Naive thymus-derived CD4-positive, alpha-beta T cell (primary cell): ENCODE results near the gene ZNF276. TPM values are rescaled to one million over a fixed set of nuclear protein-coding genes. Genes with fewer than 3 reads are reported as not detected.

Experiments
- ATAC-seq: fragments of 150-1000 bp; cut with Tn5 transposase; 2 replicates; pipeline ENCODE4 v1.10.0; 2021; ENCODE audit warnings: mild to moderate bottlenecking, moderate library complexity
- CTCF ChIA-PET: fragments of 350-600 bp; sonication (Branson Sonifier 250); formaldehyde crosslinking; loops from one replicate; lab custom pipeline; 2021; ENCODE audit warnings: antibody characterized with exemption; lab: Charles Lee
- POLR2A ChIA-PET: fragments of 350-600 bp; sonication (Branson Sonifier 250); formaldehyde crosslinking; loops from one replicate; lab custom pipeline; 2021; ENCODE audit warnings: antibody characterized with exemption, inconsistent platforms; lab: Charles Lee
- DNase-seq, 9 donors: peaks; one replicate each; pipeline versions ENCODE4 v3.0.0 to v3.0.0-alpha.2; 2020 to 2022; ENCODE audit warnings: mixed read lengths in 1 of 9
- H3K27ac ChIP-seq: one replicate; pipeline ENCODE4 v1.7.0; 2013; ENCODE audit warnings: mild to moderate bottlenecking, low read depth, low read length, moderate library complexity
- H3K27me3 ChIP-seq, 2 donors: one replicate each; pipeline ENCODE4 v1.7.0; 2013; ENCODE audit warnings: low read length in 2 of 2, mild to moderate bottlenecking in 2 of 2, moderate library complexity in 2 of 2; ENCODE audit not compliant: control insufficient read depth in 2 of 2, insufficient read depth in 2 of 2
- H3K36me3 ChIP-seq, 3 experiments: 1 replicate in 2 of 3; 2 replicates in 1 of 3; pipeline ENCODE4 v1.7.0; 2013; ENCODE audit warnings: low read length in 3 of 3, mild to moderate bottlenecking in 3 of 3, moderate library complexity in 1 of 3; ENCODE audit not compliant: insufficient read depth in 3 of 3, control insufficient read depth in 2 of 3
- H3K4me1 ChIP-seq, 2 donors: one replicate each; pipeline ENCODE4 v1.7.0; 2013; ENCODE audit warnings: low read length in 2 of 2, mild to moderate bottlenecking in 2 of 2, moderate library complexity in 1 of 2; ENCODE audit not compliant: control insufficient read depth in 2 of 2, insufficient read depth in 2 of 2
- H3K4me3 ChIP-seq: 2 replicates; pipeline ENCODE4 v1.7.0; 2013; ENCODE audit warnings: mild to moderate bottlenecking, low read length
- H3K9me3 ChIP-seq, 3 experiments: 1 replicate in 2 of 3; 2 replicates in 1 of 3; pipeline ENCODE4 v1.7.0; 2013; ENCODE audit warnings: low read length in 3 of 3; ENCODE audit not compliant: control insufficient read depth in 2 of 3
- H3K27ac Mint-ChIP-seq, 9 donors: one replicate each; pipeline ENCODE4 v1.8.0; 2020 to 2022; ENCODE audit warnings: mixed read lengths in 9 of 9, mild to moderate bottlenecking in 8 of 9, moderate library complexity in 5 of 9, inconsistent platforms in 2 of 9
- H3K27me3 Mint-ChIP-seq, 5 donors: one replicate each; pipeline ENCODE4 v1.8.0; 2021 to 2022; ENCODE audit warnings: mixed read lengths in 5 of 5, mild to moderate bottlenecking in 1 of 5
- H3K36me3 Mint-ChIP-seq, 5 donors: one replicate each; pipeline ENCODE4 v1.8.0; 2020 to 2022; ENCODE audit warnings: mixed read lengths in 5 of 5, mild to moderate bottlenecking in 3 of 5, inconsistent platforms in 1 of 5
- H3K4me1 Mint-ChIP-seq, 7 donors: one replicate each; pipeline ENCODE4 v1.8.0; 2020 to 2022; ENCODE audit warnings: mixed read lengths in 7 of 7, mild to moderate bottlenecking in 3 of 7, inconsistent platforms in 1 of 7
- H3K4me3 Mint-ChIP-seq, 10 donors: one replicate each; pipeline ENCODE4 v1.8.0; 2020 to 2022; ENCODE audit warnings: mild to moderate bottlenecking in 10 of 10, mixed read lengths in 10 of 10, moderate library complexity in 6 of 10, inconsistent platforms in 2 of 10
- H3K9me3 Mint-ChIP-seq, 11 donors: one replicate each; pipeline ENCODE4 v1.8.0; 2020 to 2022; ENCODE audit warnings: mixed read lengths in 11 of 11, mild to moderate bottlenecking in 4 of 11, inconsistent platforms in 1 of 11, moderate library complexity in 1 of 11
- intact Hi-C, 2 donors: fragments of 100-400 bp; cut with micrococcal nuclease; formaldehyde crosslinking; loops; one replicate each; pipeline ENCODE4 v1.15.1; 2023
- polyA plus RNA-seq, 2 donors: library from polyadenylated mRNA; unstranded; fragments of 300-500 nt; fragmentation: Illumina TruSeq; gene quantifications; one replicate each; pipeline ENCODE4 v1.2.3, GENCODE V29; 2021
- total RNA-seq, 6 experiments: library from RNA in 5 of 6; stranded (reverse) in 5 of 6; gene quantifications; 1 replicate in 5 of 6; 2 replicates in 1 of 6; pipeline ENCODE4 v1.2.3 and lab custom pipeline; 2021 to 2026

ZNF276 gene
- total and polyA plus RNA-seq, 7 experiments from 2014 or later = 17.0 to 160 (median 115) TPM

- Histone ChIP-seq H3K27me3 (no peaks in the 10 kb centered on the region), H3K9me3 (no peaks in the 10 kb centered on the region), H3K4me3 (no peak overlapping the region), H3K36me3 (peaks cover 29 to 97% (median 67%) of the 10 kb centered on the region in 3 experiments), H3K27ac (no peak overlapping the region), H3K4me1 (peaks cover 38 to 50% of the 10 kb centered on the region in 2 donors)
- intact Hi-C loops = no loop called here
- Mint-ChIP-seq H3K4me3 (peak overlapping the region in 6 of 10 donors; percentile 6 to 52 (median 28)), H3K9me3 (no peaks in the 10 kb centered on the region), H3K36me3 (peaks cover 0 to 50% (median 29%) of the 10 kb centered on the region in 5 donors), H3K4me1 (peaks cover 14 to 83% (median 49%) of the 10 kb centered on the region in 7 donors), H3K27ac (peak overlapping the region; percentile 29 to 89 (median 59)), H3K27me3 (no peaks in the 10 kb centered on the region)
- ATAC-seq (no peak), DNase-seq (no peak)
- ChIA-PET POLR2A (interaction anchor here (0.6 to 11.0 kb wide), 5 partner anchors 7 to 75 kb away, joined by 3 to 156 read pairs (median 3); partner anchors contain the start of gene CHMP1A), CTCF (interaction anchor here (0.5 to 1.1 kb wide), 2 partner anchors 33 to 54 kb away, joined by 3 to 6 read pairs; no protein-coding TSS in a partner anchor)
Measured at GRCh38 chr16:89732142-89732917, 11.0 kb downstream of the ZNF276 start.

- no peak for ATAC-seq
- no peak overlapping the region for H3K4me3 ChIP-seq
- H3K4me1 ChIP-seq = peaks cover 38 to 50% of the 10 kb centered on the region in 2 donors
- no peaks in the 10 kb centered on the region for H3K9me3 Mint-ChIP-seq
- H3K36me3 Mint-ChIP-seq = peaks cover 4 to 50% (median 35%) of the 10 kb centered on the region in 5 donors
- peaks cover 13 to 83% (median 49%) of the 10 kb centered on the region in 7 donors for H3K4me1 Mint-ChIP-seq
- no peak for DNase-seq
- H3K9me3 ChIP-seq = no peaks in the 10 kb centered on the region
- ChIA-PET CTCF (interaction anchor here (0.5 to 1.1 kb wide), 2 partner anchors 33 to 54 kb away, joined by 3 to 6 read pairs; no protein-coding TSS in a partner anchor), POLR2A (interaction anchor here (0.7 to 11.0 kb wide), 3 partner anchors 8 to 33 kb away, joined by 3 to 156 read pairs (median 4); no protein-coding TSS in a partner anchor)
- H3K27ac ChIP-seq = no peak overlapping the region
- no peaks in the 10 kb centered on the region for H3K27me3 ChIP-seq
- H3K4me3 Mint-ChIP-seq = peak overlapping the region in 4 of 10 donors; percentile 6 to 41 (median 16)
- intact Hi-C loops = no loop called here
- no peaks in the 10 kb centered on the region for H3K27me3 Mint-ChIP-seq
- H3K27ac Mint-ChIP-seq = peak overlapping the region in 4 of 9 donors; percentile 8 to 89 (median 55)
- peaks cover 32 to 95% (median 66%) of the 10 kb centered on the region in 3 experiments for H3K36me3 ChIP-seq
Measured at GRCh38 chr16:89732918-89733242, 11.5 kb downstream of the ZNF276 start.

GRCh38 chr16:89733322-89733721 lies 12.0 kb downstream of the ZNF276 start:
- Histone ChIP-seq H3K36me3 (peaks cover 36 to 96% (median 67%) of the 10 kb centered on the region in 3 experiments), H3K4me1 (peaks cover 39 to 53% of the 10 kb centered on the region in 2 donors)

GRCh38 chr16:89733792-89734191 lies 12.5 kb downstream of the ZNF276 start:
- DNase-seq = no peak
- peaks cover 6 to 53% (median 35%) of the 10 kb centered on the region in 5 donors for H3K36me3 Mint-ChIP-seq
- H3K27ac ChIP-seq = no peak overlapping the region
- no peaks in the 10 kb centered on the region for H3K9me3 ChIP-seq
- intact Hi-C loops = no loop called here
- no peak overlapping the region for H3K4me3 ChIP-seq
- no peaks in the 10 kb centered on the region for H3K9me3 Mint-ChIP-seq
- no peak overlapping the region for H3K4me3 Mint-ChIP-seq
- H3K27ac Mint-ChIP-seq = no peak overlapping the region
- ChIA-PET POLR2A (interaction anchor here (1.0 to 11.0 kb wide), 2 partner anchors 9 to 31 kb away, joined by 4 to 156 read pairs; no protein-coding TSS in a partner anchor), CTCF (no interaction called here)
- H3K27me3 Mint-ChIP-seq = no peaks in the 10 kb centered on the region
- ATAC-seq = no peak
- H3K27me3 ChIP-seq = no peaks in the 10 kb centered on the region
- peaks cover 13 to 86% (median 52%) of the 10 kb centered on the region in 7 donors for H3K4me1 Mint-ChIP-seq
- H3K36me3 ChIP-seq = peaks cover 38 to 98% (median 70%) of the 10 kb centered on the region in 3 experiments
- H3K4me1 ChIP-seq = peaks cover 37 to 58% of the 10 kb centered on the region in 2 donors

More at GRCh38 chr16:89733322-89733721, 12.0 kb downstream of the ZNF276 start:
- H3K9me3 Mint-ChIP-seq = no peaks in the 10 kb centered on the region
- peaks cover 6 to 51% (median 35%) of the 10 kb centered on the region in 5 donors for H3K36me3 Mint-ChIP-seq
- ATAC-seq (no peak), DNase-seq (no peak)
- intact Hi-C loops = no loop called here
- no peak overlapping the region for H3K4me3 ChIP-seq
- CTCF ChIA-PET = no interaction called here
- H3K4me3 Mint-ChIP-seq = peak overlapping the region in 2 of 10 donors; percentile 6 to 7
- POLR2A ChIA-PET = interaction anchor here (0.7 to 11.0 kb wide), 3 partner anchors 8 to 33 kb away, joined by 3 to 156 read pairs (median 4); no protein-coding TSS in a partner anchor
- H3K9me3 ChIP-seq = no peaks in the 10 kb centered on the region
- peak overlapping the region in 2 of 9 donors; percentile 8 to 67 for H3K27ac Mint-ChIP-seq
- H3K4me1 Mint-ChIP-seq = peaks cover 13 to 84% (median 50%) of the 10 kb centered on the region in 7 donors
- H3K27ac ChIP-seq = no peak overlapping the region
- no peaks in the 10 kb centered on the region for H3K27me3 Mint-ChIP-seq
- H3K27me3 ChIP-seq = no peaks in the 10 kb centered on the region

- H3K36me3 Mint-ChIP-seq = peaks cover 11 to 50% (median 34%) of the 10 kb centered on the region in 5 donors
- ATAC-seq (no peak), DNase-seq (no peak)
- H3K27ac Mint-ChIP-seq = peak overlapping the region in 8 of 9 donors; percentile 7 to 94 (median 87)
- CTCF ChIA-PET = interaction anchor here (1.1 to 1.3 kb wide), 2 partner anchors 31 to 37 kb away, joined by 4 to 5 read pairs; no protein-coding TSS in a partner anchor
- Histone ChIP-seq H3K27me3 (no peaks in the 10 kb centered on the region), H3K36me3 (peaks cover 32 to 89% (median 59%) of the 10 kb centered on the region in 3 experiments), H3K4me3 (no peak overlapping the region), H3K27ac (peak overlapping the region; percentile 46), H3K9me3 (no peaks in the 10 kb centered on the region), H3K4me1 (peaks cover 28 to 43% of the 10 kb centered on the region in 2 donors)
- H3K9me3 Mint-ChIP-seq = no peaks in the 10 kb centered on the region
- peak overlapping the region in 7 of 10 donors; percentile 46 to 80 (median 66) for H3K4me3 Mint-ChIP-seq
- H3K27me3 Mint-ChIP-seq = no peaks in the 10 kb centered on the region
- H3K4me1 Mint-ChIP-seq = peaks cover 9 to 79% (median 46%) of the 10 kb centered on the region in 7 donors
- intact Hi-C loops = loop anchor here in 1 of 2 donors (5.0 kb wide), 1 partner anchor 51 kb away; no protein-coding TSS in a partner anchor
- POLR2A ChIA-PET = interaction anchor here (1.3 to 11.0 kb wide), 5 partner anchors 10 to 49 kb away, joined by 3 to 156 read pairs (median 15); partner anchors contain the start of gene VPS9D1
Measured at GRCh38 chr16:89736554-89736953, 15.2 kb downstream of the ZNF276 start.
